Measurements from ENCODE around the gene TMCO6.

DNA sequence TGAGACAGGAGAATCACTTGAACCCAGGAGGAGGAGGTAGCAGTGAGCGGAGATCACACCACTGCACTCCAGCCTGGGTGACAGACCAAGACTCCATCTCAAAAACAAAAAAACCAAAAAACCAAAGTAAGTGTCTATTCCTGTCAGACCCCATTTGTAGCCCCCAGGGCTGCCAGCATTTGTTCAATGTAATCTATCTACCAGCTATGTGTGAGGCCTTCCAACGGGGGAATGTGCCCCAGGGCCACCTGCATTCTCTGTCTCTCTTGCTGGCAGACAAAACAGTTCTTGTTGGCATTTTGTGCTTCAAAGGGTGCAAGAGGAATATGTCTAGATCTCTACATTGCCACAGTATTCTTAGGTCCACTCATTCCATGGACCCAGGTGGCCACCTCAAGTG is 40.4 kb upstream of the TMCO6 start:
- TF ChIP-seq CTCF (IDR thresholded peaks at IDR 0.05; ENCODE audit: borderline replicate concordance, extremely low read depth, low read length, poor library complexity, severe bottlenecking) (no peak), EZH2 (IDR thresholded peaks at IDR 0.05; ENCODE audit: borderline replicate concordance, low read depth, low read length, severe bottlenecking) (no peak)
